Breast epithelium (tissue), 3 donors: ENCODE measurements around the gene MCRS1.

Experiments used
- POLR2A ChIP-seq: fragments of 450-650 bp; IDR thresholded peaks from one replicate; pipeline ENCODE4 v1.6.1; 2016; ENCODE audit warnings: antibody characterized with exemption, mild to moderate bottlenecking, moderate library complexity
- POLR2AphosphoS5 ChIP-seq, 3 donors: sonication (generic); formaldehyde crosslinking; IDR thresholded peaks; one replicate each; pipeline ENCODE4 v1.6.1; 2017; ENCODE audit warnings: antibody characterized with exemption in 3 of 3
- TF ChIP-seq, protein P1 (sequence below), 3 donors: fragments of 450-650 bp; IDR thresholded peaks; one replicate each; pipeline ENCODE4 v1.5.1; 2016 to 2017; ENCODE audit warnings: antibody characterized with exemption in 3 of 3, mild to moderate bottlenecking in 3 of 3, moderate library complexity in 3 of 3

DNA sequence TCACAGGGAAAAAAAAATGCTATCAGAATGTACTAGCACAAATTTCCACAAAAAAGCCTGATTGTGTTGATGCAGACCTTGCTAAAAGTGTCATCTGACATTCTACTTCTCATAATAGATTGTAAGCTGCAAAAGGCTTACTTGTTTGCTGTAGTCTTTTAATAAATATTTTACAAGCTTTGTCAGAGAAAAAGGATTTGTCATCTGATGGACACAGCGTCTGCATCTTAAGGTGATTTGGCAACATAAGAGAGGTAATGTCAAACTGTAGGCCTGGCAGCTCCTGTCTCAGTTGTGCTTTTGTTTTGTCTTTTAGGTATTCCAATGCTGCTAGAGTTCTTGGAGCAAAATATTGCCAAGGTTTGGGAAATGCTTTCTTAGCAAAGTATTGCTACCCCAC is 55.4 kb downstream of the MCRS1 start:
- TF ChIP-seq POLR2AphosphoS5 (IDR thresholded peaks at IDR 0.05) (no peak), POLR2A (no peak)
- TF ChIP-seq, protein P1, sequence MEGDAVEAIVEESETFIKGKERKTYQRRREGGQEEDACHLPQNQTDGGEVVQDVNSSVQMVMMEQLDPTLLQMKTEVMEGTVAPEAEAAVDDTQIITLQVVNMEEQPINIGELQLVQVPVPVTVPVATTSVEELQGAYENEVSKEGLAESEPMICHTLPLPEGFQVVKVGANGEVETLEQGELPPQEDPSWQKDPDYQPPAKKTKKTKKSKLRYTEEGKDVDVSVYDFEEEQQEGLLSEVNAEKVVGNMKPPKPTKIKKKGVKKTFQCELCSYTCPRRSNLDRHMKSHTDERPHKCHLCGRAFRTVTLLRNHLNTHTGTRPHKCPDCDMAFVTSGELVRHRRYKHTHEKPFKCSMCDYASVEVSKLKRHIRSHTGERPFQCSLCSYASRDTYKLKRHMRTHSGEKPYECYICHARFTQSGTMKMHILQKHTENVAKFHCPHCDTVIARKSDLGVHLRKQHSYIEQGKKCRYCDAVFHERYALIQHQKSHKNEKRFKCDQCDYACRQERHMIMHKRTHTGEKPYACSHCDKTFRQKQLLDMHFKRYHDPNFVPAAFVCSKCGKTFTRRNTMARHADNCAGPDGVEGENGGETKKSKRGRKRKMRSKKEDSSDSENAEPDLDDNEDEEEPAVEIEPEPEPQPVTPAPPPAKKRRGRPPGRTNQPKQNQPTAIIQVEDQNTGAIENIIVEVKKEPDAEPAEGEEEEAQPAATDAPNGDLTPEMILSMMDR (IDR thresholded peaks at IDR 0.05), result no peak
